ENCODE measurements around the gene PAX8.

- TF ChIP-seq NKRF (conservative IDR thresholded peaks at IDR 0.05) (no peak), GABPA (IDR thresholded peaks at IDR 0.05; ENCODE audit: low read depth) (no peak), PAX8 (IDR thresholded peaks at IDR 0.05) (no peak), POLR2A (IDR thresholded peaks at IDR 0.05; ENCODE audit: low read depth, low read length) (no peak), JUND (IDR thresholded peaks at IDR 0.05; ENCODE audit: low read depth, low read length) (no peak), CHD1 (IDR thresholded peaks at IDR 0.05; ENCODE audit: low read depth, low read length) (no peak)
These were observed 101.9 kb downstream of the PAX8 start for GRCh38 chr2:113176696-113177355.

Measured in GM12878 (cell line).